ENCODE data around the gene NOX5. TPM values are rescaled to one million over a fixed set of nuclear protein-coding genes. Genes with fewer than 3 reads are reported as not detected.
"Not testable (repeated sequence)": the region's sequence is repeated elsewhere in the genome, so short reads cannot be mapped to it uniquely, and the experiment has no call there.

NOX5 gene
- not detected in 2 replicates for total RNA-seq
- long read RNA-seq: 0 reads

- Mint-ChIP-seq H3K27me3 (peaks cover 13% of the 10 kb centered on the region), H3K4me3 (ENCODE audit: low read depth) (no peak within 1 kb of the TSS), H3K36me3 (ENCODE audit: insufficient read depth) (no peaks in the 10 kb centered on the region), H3K27ac (no peak within 1 kb of the TSS), H3K9me3 (ENCODE audit: low read depth) (peaks cover 8% of the 10 kb centered on the region), H3K4me1 (ENCODE audit: low read depth) (peaks cover 5% of the 10 kb centered on the region)
- DNase-seq (ENCODE audit: low spot score, unreplicated experiment): no peak
- TF ChIP-seq CTCF (IDR thresholded peaks at IDR 0.05; ENCODE audit: unreplicated experiment): no peak
Measured at GRCh38 chr15:69014454-69014853, at the start of gene NOX5. Gene NOX5, plus strand, starts transcription at chr15:69014695. Its CDS starts 41 bp downstream, at chr15:69014736.

- no peak overlapping the region for H3K27ac Mint-ChIP-seq
- no peak for TF ChIP-seq CTCF (IDR thresholded peaks at IDR 0.05; ENCODE audit: unreplicated experiment)
- H3K36me3 Mint-ChIP-seq (ENCODE audit: insufficient read depth): peaks cover 4% of the 10 kb centered on the region
- no peak for DNase-seq (ENCODE audit: low spot score, unreplicated experiment)
- peaks cover 41% of the 10 kb centered on the region for H3K9me3 Mint-ChIP-seq (ENCODE audit: low read depth)
- no peaks in the 10 kb centered on the region for H3K27me3 Mint-ChIP-seq
- no peak overlapping the region for H3K4me3 Mint-ChIP-seq (ENCODE audit: low read depth)
- H3K4me1 Mint-ChIP-seq (ENCODE audit: low read depth): no peaks in the 10 kb centered on the region
Measured at GRCh38 chr15:68966996-68967395, 47.5 kb upstream of the NOX5 start.

- DNase-seq (ENCODE audit: low spot score, unreplicated experiment): no peak
- Mint-ChIP-seq H3K27ac (no peak overlapping the region), H3K27me3 (no peaks in the 10 kb centered on the region), H3K4me3 (ENCODE audit: low read depth) (no peak overlapping the region), H3K36me3 (ENCODE audit: insufficient read depth) (peaks cover 4% of the 10 kb centered on the region), H3K4me1 (ENCODE audit: low read depth) (no peaks in the 10 kb centered on the region), H3K9me3 (ENCODE audit: low read depth) (peaks cover 39% of the 10 kb centered on the region)
- TF ChIP-seq CTCF (IDR thresholded peaks at IDR 0.05; ENCODE audit: unreplicated experiment): no peak
Measured at GRCh38 chr15:68967948-68968347, 46.5 kb upstream of the NOX5 start.

- H3K4me1 Mint-ChIP-seq (ENCODE audit: low read depth): no peaks in the 10 kb centered on the region
- no peak for DNase-seq (ENCODE audit: low spot score, unreplicated experiment)
- TF ChIP-seq CTCF (IDR thresholded peaks at IDR 0.05; ENCODE audit: unreplicated experiment): no peak
- no peaks in the 10 kb centered on the region for H3K27me3 Mint-ChIP-seq
- H3K36me3 Mint-ChIP-seq (ENCODE audit: insufficient read depth): peaks cover 4% of the 10 kb centered on the region
- peaks cover 35% of the 10 kb centered on the region for H3K9me3 Mint-ChIP-seq (ENCODE audit: low read depth)
- H3K27ac Mint-ChIP-seq: no peak overlapping the region
- H3K4me3 Mint-ChIP-seq (ENCODE audit: low read depth): no peak overlapping the region
Measured at GRCh38 chr15:68969298-68969697, 45.2 kb upstream of the NOX5 start.

- Mint-ChIP-seq H3K4me3 (ENCODE audit: low read depth) (no peak overlapping the region), H3K36me3 (ENCODE audit: insufficient read depth) (no peaks in the 10 kb centered on the region), H3K27ac (no peak overlapping the region), H3K4me1 (ENCODE audit: low read depth) (no peaks in the 10 kb centered on the region), H3K9me3 (ENCODE audit: low read depth) (peaks cover 28% of the 10 kb centered on the region), H3K27me3 (no peaks in the 10 kb centered on the region)
- TF ChIP-seq CTCF (IDR thresholded peaks at IDR 0.05; ENCODE audit: unreplicated experiment): no peak
- DNase-seq (ENCODE audit: low spot score, unreplicated experiment): no peak
Measured at GRCh38 chr15:68972201-68973065, 42.1 kb upstream of the NOX5 start.

GRCh38 chr15:68975651-68976160, 38.8 kb upstream of the NOX5 start:
- not testable (repeated sequence) for H3K27ac Mint-ChIP-seq; DNase-seq (ENCODE audit: low spot score, unreplicated experiment); H3K4me3 Mint-ChIP-seq (ENCODE audit: low read depth); H3K36me3 Mint-ChIP-seq (ENCODE audit: insufficient read depth); H3K4me1 Mint-ChIP-seq (ENCODE audit: low read depth); H3K27me3 Mint-ChIP-seq
- peaks cover 12% of the 10 kb centered on the region for H3K9me3 Mint-ChIP-seq (ENCODE audit: low read depth)

GRCh38 chr15:68977426-68977825, 37.1 kb upstream of the NOX5 start:
- H3K9me3 Mint-ChIP-seq (ENCODE audit: low read depth): peaks cover 12% of the 10 kb centered on the region
- not testable (repeated sequence) for H3K4me3 Mint-ChIP-seq (ENCODE audit: low read depth); H3K36me3 Mint-ChIP-seq (ENCODE audit: insufficient read depth); H3K27me3 Mint-ChIP-seq; DNase-seq (ENCODE audit: low spot score, unreplicated experiment); H3K27ac Mint-ChIP-seq; H3K4me1 Mint-ChIP-seq (ENCODE audit: low read depth)
